Astrocyte (in vitro differentiated cells and primary cell): Measurements from ENCODE around the gene GDPD2. TPM values are rescaled to one million over a fixed set of nuclear protein-coding genes. Genes with fewer than 3 reads are reported as not detected.

Experiments used
- DNase-seq: peaks from one replicate; pipeline ENCODE4 v3.0.0-alpha.2; 2010; ENCODE audit warnings: low read depth
- FAIRE-seq: peaks from 2 replicates; lab custom pipeline; 2011; peaks lifted over from hg19 to GRCh38; lab: Jason Lieb, UNC
- H2AFZ ChIP-seq: 2 replicates; pipeline ENCODE4 v1.6.0; 2012; ENCODE audit warnings: low read depth, low read length, inconsistent platforms
- H3K27ac ChIP-seq: 2 replicates; pipeline ENCODE4 v1.5.1; 2011; ENCODE audit warnings: low read depth, low read length, inconsistent platforms
- H3K27me3 ChIP-seq: 2 replicates; pipeline ENCODE4 v1.6.0; 2011; ENCODE audit warnings: low read length, inconsistent platforms; ENCODE audit not compliant: insufficient read depth
- H3K36me3 ChIP-seq: 2 replicates; pipeline ENCODE4 v1.5.1; 2011; ENCODE audit warnings: low read length, inconsistent platforms; ENCODE audit not compliant: insufficient read depth
- H3K4me1 ChIP-seq: 2 replicates; pipeline ENCODE4 v1.5.1; 2011; ENCODE audit warnings: low read length, inconsistent platforms; ENCODE audit not compliant: insufficient read depth
- H3K4me2 ChIP-seq: 2 replicates; pipeline ENCODE4 v1.6.0; 2012; ENCODE audit warnings: low read length, inconsistent platforms
- H3K4me3 ChIP-seq: 2 replicates; pipeline ENCODE4 v1.5.1; 2011; ENCODE audit warnings: low read depth, mild to moderate bottlenecking, low read length, inconsistent platforms; ENCODE audit not compliant: insufficient read depth
- H3K79me2 ChIP-seq: 2 replicates; pipeline ENCODE4 v1.6.0; 2012; ENCODE audit warnings: mild to moderate bottlenecking, low read length, inconsistent platforms; ENCODE audit not compliant: insufficient read depth
- H3K9ac ChIP-seq: 2 replicates; pipeline ENCODE4 v1.6.0; 2012; ENCODE audit warnings: mild to moderate bottlenecking, low read length, inconsistent platforms
- H3K9me3 ChIP-seq: 2 replicates; pipeline ENCODE4 v1.5.1; 2012; ENCODE audit warnings: low read depth, mild to moderate bottlenecking, low read length, inconsistent platforms; ENCODE audit not compliant: insufficient read depth
- H4K20me1 ChIP-seq: 2 replicates; pipeline ENCODE4 v1.6.0; 2012; ENCODE audit warnings: low read length, inconsistent platforms; ENCODE audit not compliant: insufficient read depth
- H3K27ac Mint-ChIP-seq: one replicate; pipeline ENCODE4 v1.8.0; 2021; ENCODE audit warnings: mild to moderate bottlenecking, mixed read lengths; ENCODE audit not compliant: unreplicated experiment
- H3K27me3 Mint-ChIP-seq: one replicate; pipeline ENCODE4 v1.8.0; 2021; ENCODE audit warnings: low read depth, mixed read lengths; ENCODE audit not compliant: unreplicated experiment
- H3K36me3 Mint-ChIP-seq: one replicate; pipeline ENCODE4 v1.8.0; 2021; ENCODE audit warnings: low read depth, mixed read lengths; ENCODE audit not compliant: unreplicated experiment
- H3K4me1 Mint-ChIP-seq: one replicate; pipeline ENCODE4 v1.8.0; 2021; ENCODE audit warnings: low read depth, mixed read lengths; ENCODE audit not compliant: unreplicated experiment
- H3K4me3 Mint-ChIP-seq: one replicate; pipeline ENCODE4 v1.8.0; 2021; ENCODE audit warnings: mild to moderate bottlenecking, moderate library complexity, mixed read lengths; ENCODE audit not compliant: unreplicated experiment
- H3K9me3 Mint-ChIP-seq: one replicate; pipeline ENCODE4 v1.8.0; 2021; ENCODE audit warnings: mild to moderate bottlenecking, mixed read lengths; ENCODE audit not compliant: unreplicated experiment
- EZH2 ChIP-seq: IDR thresholded peaks from 2 replicates; pipeline ENCODE4 v1.6.1; 2012; ENCODE audit warnings: mild to moderate bottlenecking, low read length, inconsistent platforms; ENCODE audit not compliant: insufficient read depth
- total RNA-seq: library from RNA; stranded (reverse); gene quantifications from 2 replicates; pipeline ENCODE4 v1.2.1, GENCODE V29; 2021
- TF ChIP-seq, protein P1 (sequence below): IDR thresholded peaks from 2 replicates; pipeline ENCODE4 v1.5.1; 2011; ENCODE audit warnings: low read depth, mild to moderate bottlenecking, inconsistent platforms, low read length, moderate library complexity; ENCODE audit not compliant: insufficient read depth

GDPD2 gene
- total RNA-seq, 1 donor from 2014 or later = not detected

- FAIRE-seq (no peak), DNase-seq (no peak)
- H3K79me2 ChIP-seq = no peaks in the 10 kb centered on the region
- H3K36me3 Mint-ChIP-seq = no peaks in the 10 kb centered on the region
- no peaks in the 10 kb centered on the region for H3K36me3 ChIP-seq
- H3K27me3 Mint-ChIP-seq = peaks cover 26% of the 10 kb centered on the region
- TF ChIP-seq EZH2 = no peak
- TF ChIP-seq, protein P1, sequence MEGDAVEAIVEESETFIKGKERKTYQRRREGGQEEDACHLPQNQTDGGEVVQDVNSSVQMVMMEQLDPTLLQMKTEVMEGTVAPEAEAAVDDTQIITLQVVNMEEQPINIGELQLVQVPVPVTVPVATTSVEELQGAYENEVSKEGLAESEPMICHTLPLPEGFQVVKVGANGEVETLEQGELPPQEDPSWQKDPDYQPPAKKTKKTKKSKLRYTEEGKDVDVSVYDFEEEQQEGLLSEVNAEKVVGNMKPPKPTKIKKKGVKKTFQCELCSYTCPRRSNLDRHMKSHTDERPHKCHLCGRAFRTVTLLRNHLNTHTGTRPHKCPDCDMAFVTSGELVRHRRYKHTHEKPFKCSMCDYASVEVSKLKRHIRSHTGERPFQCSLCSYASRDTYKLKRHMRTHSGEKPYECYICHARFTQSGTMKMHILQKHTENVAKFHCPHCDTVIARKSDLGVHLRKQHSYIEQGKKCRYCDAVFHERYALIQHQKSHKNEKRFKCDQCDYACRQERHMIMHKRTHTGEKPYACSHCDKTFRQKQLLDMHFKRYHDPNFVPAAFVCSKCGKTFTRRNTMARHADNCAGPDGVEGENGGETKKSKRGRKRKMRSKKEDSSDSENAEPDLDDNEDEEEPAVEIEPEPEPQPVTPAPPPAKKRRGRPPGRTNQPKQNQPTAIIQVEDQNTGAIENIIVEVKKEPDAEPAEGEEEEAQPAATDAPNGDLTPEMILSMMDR = no peak
- H3K9me3 ChIP-seq = no peaks in the 10 kb centered on the region
- no peak overlapping the region for H3K4me3 Mint-ChIP-seq
- H3K4me3 ChIP-seq = no peak overlapping the region
- no peak overlapping the region for H3K4me2 ChIP-seq
- H3K27ac Mint-ChIP-seq = no peak overlapping the region
- H4K20me1 ChIP-seq = no peaks in the 10 kb centered on the region
- H3K4me1 Mint-ChIP-seq = no peaks in the 10 kb centered on the region
- H3K9ac ChIP-seq = no peak overlapping the region
- no peak overlapping the region for H3K27ac ChIP-seq
- no peaks in the 10 kb centered on the region for H3K4me1 ChIP-seq
- H3K9me3 Mint-ChIP-seq = peaks cover 2% of the 10 kb centered on the region
- peaks cover 6% of the 10 kb centered on the region for H3K27me3 ChIP-seq
- H2AFZ ChIP-seq = no peak overlapping the region
These were observed 26.4 kb downstream of the GDPD2 start for GRCh38 chrX:70449457-70449966.

DNA sequence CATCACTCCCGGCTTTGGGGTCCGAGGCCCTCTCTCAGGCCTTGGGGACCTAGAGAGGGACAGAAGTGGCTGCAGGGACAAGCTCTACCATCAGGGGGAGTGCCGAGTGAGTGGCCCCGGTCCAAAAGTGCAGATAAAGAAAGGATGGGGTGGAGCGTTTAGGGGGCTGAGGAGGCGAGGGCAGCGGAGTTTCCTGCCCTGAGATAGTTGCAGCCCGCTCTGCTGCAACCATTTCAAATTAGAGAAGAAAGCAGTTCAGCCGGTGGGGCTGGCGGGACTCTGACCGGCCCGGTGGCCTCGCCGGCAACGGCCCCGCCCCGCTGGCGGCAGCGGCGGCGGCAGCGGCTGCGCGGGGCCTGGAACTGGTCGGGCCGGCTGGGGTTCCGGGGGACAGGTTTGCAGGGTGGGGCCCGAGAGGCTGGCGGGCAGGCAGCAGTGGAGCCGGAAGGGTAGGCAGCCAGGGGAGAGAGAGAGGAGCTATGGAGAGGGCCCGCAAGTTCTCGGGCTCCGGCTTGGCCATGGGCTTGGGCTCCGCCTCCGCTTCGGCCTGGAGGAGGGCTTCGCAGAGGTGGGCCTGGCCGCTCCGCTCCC, 29.1 kb downstream of the GDPD2 start:
- H3K4me3 Mint-ChIP-seq = peak overlapping the region; percentile 87
- Histone ChIP-seq H3K9ac (peak overlapping the region; percentile 72), H3K4me1 (no peaks in the 10 kb centered on the region), H2AFZ (peak overlapping the region; percentile 71), H3K9me3 (no peaks in the 10 kb centered on the region), H3K79me2 (no peaks in the 10 kb centered on the region), H3K36me3 (no peaks in the 10 kb centered on the region), H3K4me2 (peak overlapping the region; percentile 83), H3K27me3 (no peaks in the 10 kb centered on the region), H3K27ac (no peak overlapping the region), H4K20me1 (no peaks in the 10 kb centered on the region), H3K4me3 (peak overlapping the region; percentile 71)
- H3K27ac Mint-ChIP-seq = peak overlapping the region; percentile 62
- H3K36me3 Mint-ChIP-seq = no peaks in the 10 kb centered on the region
- H3K4me1 Mint-ChIP-seq = no peaks in the 10 kb centered on the region
- TF ChIP-seq, protein P1 = peak; percentile 38
- TF ChIP-seq EZH2 = no peak
- H3K9me3 Mint-ChIP-seq = no peaks in the 10 kb centered on the region
- H3K27me3 Mint-ChIP-seq = peaks cover 11% of the 10 kb centered on the region
- peak; percentile 13 for FAIRE-seq
- no peak for DNase-seq

DNA sequence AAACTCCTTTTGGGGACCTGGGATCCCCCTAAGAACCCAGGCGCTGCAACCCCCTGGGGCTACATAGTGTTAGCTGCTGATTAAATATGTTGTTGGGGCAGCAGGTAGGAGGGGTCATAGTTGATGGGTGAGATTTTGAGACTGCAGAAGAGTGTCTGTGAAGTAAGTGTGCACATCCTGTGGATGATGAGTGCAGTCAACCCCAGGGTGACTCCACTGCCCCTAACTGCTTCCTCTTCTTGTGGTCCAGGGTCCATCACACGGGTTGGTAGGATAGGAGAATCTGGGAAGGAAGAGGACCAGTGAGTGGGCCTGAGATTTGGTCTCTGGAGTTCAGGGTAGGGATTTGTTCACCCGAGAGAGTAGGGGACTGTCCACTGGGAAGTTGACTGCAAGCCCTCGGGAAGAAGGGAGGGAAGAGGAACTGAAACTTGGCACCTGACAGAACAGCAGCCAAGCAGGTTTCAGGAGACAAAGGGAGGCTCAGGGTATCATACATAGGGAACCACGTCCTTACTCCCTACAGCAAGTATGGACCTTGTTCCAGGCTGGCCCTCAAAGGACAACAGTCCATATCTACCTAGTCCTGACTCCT, 30.0 kb downstream of the GDPD2 start:
- no peak for TF ChIP-seq EZH2
- TF ChIP-seq, protein P1 = no peak
- Mint-ChIP-seq H3K36me3 (no peaks in the 10 kb centered on the region), H3K9me3 (no peaks in the 10 kb centered on the region), H3K4me3 (peak overlapping the region; percentile 71), H3K27me3 (peaks cover 11% of the 10 kb centered on the region), H3K27ac (no peak overlapping the region), H3K4me1 (no peaks in the 10 kb centered on the region)
- Histone ChIP-seq H4K20me1 (no peaks in the 10 kb centered on the region), H3K4me2 (peak overlapping the region; percentile 83), H3K36me3 (no peaks in the 10 kb centered on the region), H3K27me3 (no peaks in the 10 kb centered on the region), H3K27ac (no peak overlapping the region), H3K4me1 (no peaks in the 10 kb centered on the region), H2AFZ (no peak overlapping the region), H3K4me3 (peak overlapping the region; percentile 71), H3K9me3 (no peaks in the 10 kb centered on the region), H3K9ac (peak overlapping the region; percentile 72), H3K79me2 (no peaks in the 10 kb centered on the region)
- DNase-seq = no peak
- FAIRE-seq = peak; percentile 94
